ENCODE results near the gene POU3F1. TPM values are rescaled to one million over a fixed set of nuclear protein-coding genes. Genes with fewer than 3 reads are reported as not detected.

POU3F1 gene
- total and polyA plus RNA-seq, 2 donors (not counting 1 experiment from before 2014, with no cell fraction given): 0.63 to 3.8 TPM

DNA sequence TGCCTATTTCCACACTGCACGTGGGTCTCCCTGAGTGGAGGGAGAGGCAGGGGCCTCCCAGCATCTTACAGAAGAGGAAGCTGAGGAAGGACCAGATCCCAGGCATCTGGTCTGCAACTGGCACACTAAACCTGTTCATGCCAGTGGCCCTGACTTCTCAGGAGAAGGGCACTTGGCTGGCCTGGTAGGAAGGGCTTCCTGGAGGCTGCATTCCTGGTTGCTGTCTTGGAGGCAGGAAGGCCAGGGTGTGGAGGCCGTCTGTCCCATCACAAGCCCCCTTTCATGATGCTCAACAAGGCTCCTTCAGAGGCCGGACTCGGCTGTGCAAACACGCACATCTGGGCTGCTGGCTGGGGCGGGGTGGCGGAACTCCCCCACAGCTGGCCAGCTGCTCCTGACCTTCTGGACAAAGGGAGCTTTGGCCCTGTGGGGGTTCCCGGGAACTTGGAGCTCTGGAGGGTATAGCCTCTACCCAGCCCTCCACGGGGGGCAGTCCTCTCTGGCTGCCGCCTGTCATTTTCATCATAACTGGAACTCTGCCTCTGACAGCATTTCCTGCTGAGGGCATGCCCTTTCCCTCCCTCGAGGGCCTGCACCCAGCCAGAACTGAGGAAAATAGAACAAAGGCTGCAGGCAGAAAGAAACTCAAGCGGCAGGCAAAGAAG lies 39.2 kb upstream of the POU3F1 start:
- Histone ChIP-seq H3K36me3 (replicated peaks in 1 of 2; ENCODE audit: control extremely low read depth in 1 of 2, control insufficient read depth in 1 of 2, extremely low read depth in 1 of 2, insufficient read depth in 2 of 2, low read length in 1 of 2) (no peaks in the 10 kb centered on the region), H3K9me3 (ENCODE audit: control extremely low read depth in 1 of 3, control insufficient read depth in 2 of 3, insufficient read depth in 1 of 3, low read length in 2 of 3) (no peaks in the 10 kb centered on the region), H3K79me2 (ENCODE audit: control insufficient read depth, insufficient read depth, low read length) (no peaks in the 10 kb centered on the region), H3K27me3 (replicated peaks in 1 of 4; ENCODE audit: control extremely low read depth in 1 of 4, control insufficient read depth in 3 of 4, insufficient read depth in 4 of 4, low read length in 3 of 4) (peaks cover 0 to 3% (median 0%) of the 10 kb centered on the region in 4 experiments), H3K9ac (ENCODE audit: low read length) (no peak overlapping the region), H3K4me2 (replicated peaks; ENCODE audit: low read depth, low read length, poor library complexity, severe bottlenecking) (no peak overlapping the region), H3K4me3 (ENCODE audit: control extremely low read depth in 1 of 5, extremely low read depth in 1 of 5, insufficient read depth in 1 of 5, low read depth in 2 of 5, low read length in 4 of 5) (no peak overlapping the region), H3K4me1 (ENCODE audit: control insufficient read depth in 2 of 2, insufficient read depth in 2 of 2, low read length in 2 of 2) (no peaks in the 10 kb centered on the region), H4K20me1 (ENCODE audit: control insufficient read depth, insufficient read depth, low read length, poor library complexity, severe bottlenecking) (no peaks in the 10 kb centered on the region), H3K27ac (ENCODE audit: low read length in 2 of 2) (no peak overlapping the region), H2AFZ (ENCODE audit: insufficient read depth, low read depth, low read length, poor library complexity, severe bottlenecking) (no peak overlapping the region)
- Mint-ChIP-seq H3K27me3 (peaks cover 16% of the 10 kb centered on the region), H3K4me1 (no peaks in the 10 kb centered on the region), H3K4me3 (no peak overlapping the region), H3K9me3 (ENCODE audit: insufficient read depth) (no peaks in the 10 kb centered on the region), H3K27ac (no peak overlapping the region)
- POLR2A ChIA-PET: no interaction called here
- no peak for ATAC-seq (ENCODE audit: low read depth)
- TF ChIP-seq, protein P1, sequence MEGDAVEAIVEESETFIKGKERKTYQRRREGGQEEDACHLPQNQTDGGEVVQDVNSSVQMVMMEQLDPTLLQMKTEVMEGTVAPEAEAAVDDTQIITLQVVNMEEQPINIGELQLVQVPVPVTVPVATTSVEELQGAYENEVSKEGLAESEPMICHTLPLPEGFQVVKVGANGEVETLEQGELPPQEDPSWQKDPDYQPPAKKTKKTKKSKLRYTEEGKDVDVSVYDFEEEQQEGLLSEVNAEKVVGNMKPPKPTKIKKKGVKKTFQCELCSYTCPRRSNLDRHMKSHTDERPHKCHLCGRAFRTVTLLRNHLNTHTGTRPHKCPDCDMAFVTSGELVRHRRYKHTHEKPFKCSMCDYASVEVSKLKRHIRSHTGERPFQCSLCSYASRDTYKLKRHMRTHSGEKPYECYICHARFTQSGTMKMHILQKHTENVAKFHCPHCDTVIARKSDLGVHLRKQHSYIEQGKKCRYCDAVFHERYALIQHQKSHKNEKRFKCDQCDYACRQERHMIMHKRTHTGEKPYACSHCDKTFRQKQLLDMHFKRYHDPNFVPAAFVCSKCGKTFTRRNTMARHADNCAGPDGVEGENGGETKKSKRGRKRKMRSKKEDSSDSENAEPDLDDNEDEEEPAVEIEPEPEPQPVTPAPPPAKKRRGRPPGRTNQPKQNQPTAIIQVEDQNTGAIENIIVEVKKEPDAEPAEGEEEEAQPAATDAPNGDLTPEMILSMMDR (IDR thresholded peaks at IDR 0.05): no peak
- no peak for TF ChIP-seq EZH2 (IDR thresholded peaks at IDR 0.05; ENCODE audit: borderline replicate concordance, insufficient read depth, low read depth, low read length, poor library complexity, severe bottlenecking)
- 70% methylated on average over 11 of the region's 12 CpGs for WGBS (ENCODE audit: insufficient coverage)
- no peak for DNase-seq
- CTCF ChIA-PET: no interaction called here
- intact Hi-C loops (cut with micrococcal nuclease): no loop called here

DNA sequence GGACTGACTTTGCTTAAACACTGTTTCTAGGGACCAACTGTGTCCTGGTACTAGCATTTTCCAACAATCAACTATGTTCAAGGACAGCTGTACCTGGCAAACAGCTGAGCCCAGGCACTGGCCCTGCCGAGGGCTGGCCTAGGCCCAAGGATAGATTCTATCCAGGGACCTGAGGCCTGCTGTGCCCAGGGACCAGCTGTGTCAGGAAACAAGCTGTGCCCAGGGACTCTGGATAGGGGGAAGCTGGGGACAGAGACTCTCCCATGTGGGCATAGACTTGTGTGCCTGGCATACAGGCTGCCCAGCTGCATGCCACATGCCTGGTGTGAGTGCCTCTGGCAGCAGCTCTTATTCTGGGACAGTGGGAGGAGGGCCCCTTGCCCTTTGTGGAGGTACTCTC lies 38.1 kb upstream of the POU3F1 start:
- Mint-ChIP-seq H3K27ac (no peak overlapping the region), H3K27me3 (peaks cover 8% of the 10 kb centered on the region), H3K4me3 (no peak overlapping the region), H3K4me1 (no peaks in the 10 kb centered on the region), H3K9me3 (ENCODE audit: insufficient read depth) (no peaks in the 10 kb centered on the region)
- TF ChIP-seq EZH2 (IDR thresholded peaks at IDR 0.05; ENCODE audit: borderline replicate concordance, insufficient read depth, low read depth, low read length, poor library complexity, severe bottlenecking): no peak
- TF ChIP-seq, protein P1 (IDR thresholded peaks at IDR 0.05): no peak
- H3K36me3 ChIP-seq (replicated peaks in 1 of 2; ENCODE audit: control extremely low read depth in 1 of 2, control insufficient read depth in 1 of 2, extremely low read depth in 1 of 2, insufficient read depth in 2 of 2, low read length in 1 of 2): no peaks in the 10 kb centered on the region
- CTCF ChIA-PET: no interaction called here
- H3K4me3 ChIP-seq (ENCODE audit: control extremely low read depth in 1 of 5, extremely low read depth in 1 of 5, insufficient read depth in 1 of 5, low read depth in 2 of 5, low read length in 4 of 5): no peak overlapping the region
- no peaks in the 10 kb centered on the region for H4K20me1 ChIP-seq (ENCODE audit: control insufficient read depth, insufficient read depth, low read length, poor library complexity, severe bottlenecking)
- WGBS (ENCODE audit: insufficient coverage): 100% methylated on average over 1 of the region's 1 CpG
- no peak overlapping the region for H3K9ac ChIP-seq (ENCODE audit: low read length)
- no peaks in the 10 kb centered on the region for H3K4me1 ChIP-seq (ENCODE audit: control insufficient read depth in 2 of 2, insufficient read depth in 2 of 2, low read length in 2 of 2)
- no peaks in the 10 kb centered on the region for H3K9me3 ChIP-seq (ENCODE audit: control extremely low read depth in 1 of 3, control insufficient read depth in 2 of 3, insufficient read depth in 1 of 3, low read length in 2 of 3)
- H3K27ac ChIP-seq (ENCODE audit: low read length in 2 of 2): no peak overlapping the region
- no peak for ATAC-seq (ENCODE audit: low read depth)
- POLR2A ChIA-PET: no interaction called here
- H2AFZ ChIP-seq (ENCODE audit: insufficient read depth, low read depth, low read length, poor library complexity, severe bottlenecking): no peak overlapping the region
- H3K27me3 ChIP-seq (replicated peaks in 1 of 4; ENCODE audit: control extremely low read depth in 1 of 4, control insufficient read depth in 3 of 4, insufficient read depth in 4 of 4, low read length in 3 of 4): peaks cover 0 to 3% (median 0%) of the 10 kb centered on the region in 4 experiments
- no peaks in the 10 kb centered on the region for H3K79me2 ChIP-seq (ENCODE audit: control insufficient read depth, insufficient read depth, low read length)
- DNase-seq: no peak
- no peak overlapping the region for H3K4me2 ChIP-seq (replicated peaks; ENCODE audit: low read depth, low read length, poor library complexity, severe bottlenecking)
- intact Hi-C loops (cut with micrococcal nuclease): no loop called here

Measured in B cell (primary cell).